ENCODE data around the gene BRD3.
A peak's percentile ranks its signal among the peaks of the same experiment; 100 is the strongest.
"Not testable (repeated sequence)": the region's sequence is repeated elsewhere in the genome, so short reads cannot be mapped to it uniquely, and the experiment has no call there.

Gene BRD3

GRCh38 chr9:134067904-134068743, at the start of gene BRD3:
Gene BRD3 (minus strand): TSS chr9:134068026. CDS start chr9:134053477, 14,549 bp downstream.
- in situ Hi-C loops (cut with HindIII; ENCODE audit: low sequenced_read_pairs): no loop called here
- TF ChIP-seq CTCF (IDR thresholded peaks at IDR 0.05; ENCODE audit: low read depth, low read length, missing control alignments): no peak
- peak within 1 kb of the TSS; percentile 84 for H3K4me3 ChIP-seq (ENCODE audit: low read depth, low read length)
- peak; percentile 68 for DNase-seq (ENCODE audit: low read depth)

- no peak overlapping the region for H3K4me3 ChIP-seq (ENCODE audit: low read depth, low read length)
- in situ Hi-C loops (cut with HindIII; ENCODE audit: low sequenced_read_pairs): no loop called here
- DNase-seq (ENCODE audit: low read depth): no peak
- no peak for TF ChIP-seq CTCF (IDR thresholded peaks at IDR 0.05; ENCODE audit: low read depth, low read length, missing control alignments)
These were observed 44.7 kb upstream of the BRD3 start for GRCh38 chr9:134112561-134112960.

GRCh38 chr9:134111064-134111463, 43.2 kb upstream of the BRD3 start:
- TF ChIP-seq CTCF (IDR thresholded peaks at IDR 0.05; ENCODE audit: low read depth, low read length, missing control alignments): no peak
- in situ Hi-C loops (cut with HindIII; ENCODE audit: low sequenced_read_pairs): no loop called here
- no peak overlapping the region for H3K4me3 ChIP-seq (ENCODE audit: low read depth, low read length)

GRCh38 chr9:134103391-134103998, 35.7 kb upstream of the BRD3 start:
- in situ Hi-C loops (cut with HindIII; ENCODE audit: low sequenced_read_pairs): no loop called here
- no peak for DNase-seq (ENCODE audit: low read depth)
- no peak overlapping the region for H3K4me3 ChIP-seq (ENCODE audit: low read depth, low read length)
- TF ChIP-seq CTCF (IDR thresholded peaks at IDR 0.05; ENCODE audit: low read depth, low read length, missing control alignments): no peak

More at GRCh38 chr9:134111064-134111463, 43.2 kb upstream of the BRD3 start:
- DNase-seq (ENCODE audit: low read depth): no peak

- DNase-seq (ENCODE audit: low read depth): no peak
- in situ Hi-C loops (cut with HindIII; ENCODE audit: low sequenced_read_pairs): no loop called here
- no peak for TF ChIP-seq CTCF (IDR thresholded peaks at IDR 0.05; ENCODE audit: low read depth, low read length, missing control alignments)
- H3K4me3 ChIP-seq (ENCODE audit: low read depth, low read length): no peak overlapping the region
These were observed 33.9 kb upstream of the BRD3 start for GRCh38 chr9:134101623-134102149.

- in situ Hi-C loops (cut with HindIII; ENCODE audit: low sequenced_read_pairs); H3K4me3 ChIP-seq (ENCODE audit: low read depth, low read length): not testable (repeated sequence)
These were observed 33.3 kb upstream of the BRD3 start for GRCh38 chr9:134101133-134101532.

GRCh38 chr9:134100040-134100439, 32.2 kb upstream of the BRD3 start:
- no peak overlapping the region for H3K4me3 ChIP-seq (ENCODE audit: low read depth, low read length)
- TF ChIP-seq CTCF (IDR thresholded peaks at IDR 0.05; ENCODE audit: low read depth, low read length, missing control alignments): no peak
- in situ Hi-C loops (cut with HindIII; ENCODE audit: low sequenced_read_pairs): no loop called here
- no peak for DNase-seq (ENCODE audit: low read depth)

More at GRCh38 chr9:134101133-134101532, 33.3 kb upstream of the BRD3 start:
- not testable (repeated sequence) for DNase-seq (ENCODE audit: low read depth)

Data from astrocyte of the cerebellum (primary cell).